Tibial artery (tissue), 4 donors: Measurements from ENCODE around the gene HIVEP1.

ENCODE experiments used
- DNase-seq, 2 donors: peaks; one replicate each; pipeline ENCODE4 v3.0.0-alpha.2; 2019
- H3K27ac ChIP-seq, 2 donors: fragments of 200-600 bp; sonication (generic) in 1 of 2; 1 replicate in 1 of 2; 2 replicates in 1 of 2; pipeline ENCODE4 v1.5.1; 2018 to 2019; ENCODE audit warnings: mild to moderate bottlenecking in 1 of 2
- H3K27me3 ChIP-seq, 2 donors: fragments of 200-600 bp; sonication (generic) in 1 of 2; one replicate each; pipeline versions ENCODE4 v1.5.1 to v1.6.0; 2016 to 2019
- H3K36me3 ChIP-seq, 3 donors: fragments of 200-600 bp; sonication (generic) in 2 of 3; one replicate each; pipeline ENCODE4 v1.5.1; 2016 to 2019; ENCODE audit warnings: mild to moderate bottlenecking in 2 of 3
- H3K4me1 ChIP-seq, 4 donors: fragments of 200-600 bp; sonication (generic) in 2 of 4; 1 replicate in 3 of 4; 2 replicates in 1 of 4; pipeline ENCODE4 v1.5.1; 2016 to 2019
- H3K4me3 ChIP-seq, 2 donors: fragments of 200-600 bp; sonication (generic) in 1 of 2; 1 replicate in 1 of 2; 2 replicates in 1 of 2; pipeline ENCODE4 v1.5.1; 2018 to 2019; ENCODE audit warnings: mild to moderate bottlenecking in 2 of 2
- H3K9me3 ChIP-seq, 3 donors: fragments of 200-600 bp; sonication (generic) in 1 of 3; one replicate each; pipeline ENCODE4 v1.5.1; 2016 to 2019
- CTCF ChIP-seq, 2 experiments: fragments of 200-600 bp in 1 of 2; fragments of 450-650 bp in 1 of 2; IDR thresholded peaks; one replicate each; pipeline ENCODE4 v1.5.1; 2017 to 2019; ENCODE audit warnings: antibody characterized with exemption in 2 of 2, mild to moderate bottlenecking in 1 of 2, moderate library complexity in 1 of 2
- intact Hi-C: fragments of 100-400 bp; cut with DNase I; formaldehyde crosslinking; loops from one replicate; pipeline ENCODE4 v1.15.0; 2023; ENCODE audit warnings: low total_unique reads

HIVEP1 gene

GRCh38 chr6:12126051-12126450 is 113.9 kb downstream of the HIVEP1 start:
- no peak for TF ChIP-seq CTCF (IDR thresholded peaks at IDR 0.05)
- DNase-seq, result no peak
- intact Hi-C loops, result no loop called here

GRCh38 chr6:12129523-12129922 is 117.4 kb downstream of the HIVEP1 start:
- Histone ChIP-seq H3K36me3 (peaks cover 0 to 7% (median 0%) of the 10 kb centered on the region in 3 donors), H3K9me3 (no peaks in the 10 kb centered on the region), H3K27me3 (no peaks in the 10 kb centered on the region), H3K4me1 (peaks cover 0 to 9% (median 2%) of the 10 kb centered on the region in 4 donors), H3K27ac (no peak overlapping the region), H3K4me3 (no peak overlapping the region)
- DNase-seq, result no peak
- intact Hi-C loops, result no loop called here
- TF ChIP-seq CTCF (IDR thresholded peaks at IDR 0.05), result no peak

More at GRCh38 chr6:12126051-12126450, 113.9 kb downstream of the HIVEP1 start:
- Histone ChIP-seq H3K27me3 (no peaks in the 10 kb centered on the region), H3K4me1 (no peaks in the 10 kb centered on the region), H3K27ac (no peak overlapping the region), H3K9me3 (no peaks in the 10 kb centered on the region), H3K4me3 (no peak overlapping the region), H3K36me3 (peaks cover 0 to 12% (median 9%) of the 10 kb centered on the region in 3 donors)

- Histone ChIP-seq H3K27ac (no peak overlapping the region), H3K27me3 (no peaks in the 10 kb centered on the region), H3K36me3 (peaks cover 0 to 7% (median 0%) of the 10 kb centered on the region in 3 donors), H3K9me3 (no peaks in the 10 kb centered on the region), H3K4me3 (no peak overlapping the region), H3K4me1 (peaks cover 0 to 19% (median 2%) of the 10 kb centered on the region in 4 donors)
- DNase-seq, result no peak
- intact Hi-C loops, result no loop called here
- no peak for TF ChIP-seq CTCF (IDR thresholded peaks at IDR 0.05)
Observed at GRCh38 chr6:12132351-12133222, 120.5 kb downstream of the HIVEP1 start.

GRCh38 chr6:12134581-12134980 is 122.5 kb downstream of the HIVEP1 start:
- intact Hi-C loops, result no loop called here
- TF ChIP-seq CTCF (IDR thresholded peaks at IDR 0.05), result no peak
- Histone ChIP-seq H3K36me3 (peaks cover 9 to 19% (median 12%) of the 10 kb centered on the region in 3 donors), H3K9me3 (no peaks in the 10 kb centered on the region), H3K4me3 (no peak overlapping the region), H3K27ac (no peak overlapping the region), H3K27me3 (no peaks in the 10 kb centered on the region), H3K4me1 (peaks cover 0 to 22% (median 2%) of the 10 kb centered on the region in 4 donors)
- no peak for DNase-seq

GRCh38 chr6:12134991-12135390 is 122.9 kb downstream of the HIVEP1 start:
- H3K27me3 ChIP-seq, result no peaks in the 10 kb centered on the region
- peaks cover 0 to 22% (median 2%) of the 10 kb centered on the region in 4 donors for H3K4me1 ChIP-seq
- no peak overlapping the region for H3K4me3 ChIP-seq
- intact Hi-C loops, result no loop called here
- no peak for TF ChIP-seq CTCF (IDR thresholded peaks at IDR 0.05)
- DNase-seq, result no peak
- no peak overlapping the region for H3K27ac ChIP-seq
- no peaks in the 10 kb centered on the region for H3K9me3 ChIP-seq
- H3K36me3 ChIP-seq, result peaks cover 13 to 22% (median 16%) of the 10 kb centered on the region in 3 donors
